HG02885 (cell line): Measurements from ENCODE around the gene SH3RF3.

ENCODE experiments used
- ATAC-seq: cut with Tn5 transposase; IDR thresholded peaks from one replicate; pipeline ENCODE4 v1.9.1; 2021; ENCODE audit warnings: mild to moderate bottlenecking; ENCODE audit not compliant: unreplicated experiment, poor library complexity

Gene SH3RF3

DNA sequence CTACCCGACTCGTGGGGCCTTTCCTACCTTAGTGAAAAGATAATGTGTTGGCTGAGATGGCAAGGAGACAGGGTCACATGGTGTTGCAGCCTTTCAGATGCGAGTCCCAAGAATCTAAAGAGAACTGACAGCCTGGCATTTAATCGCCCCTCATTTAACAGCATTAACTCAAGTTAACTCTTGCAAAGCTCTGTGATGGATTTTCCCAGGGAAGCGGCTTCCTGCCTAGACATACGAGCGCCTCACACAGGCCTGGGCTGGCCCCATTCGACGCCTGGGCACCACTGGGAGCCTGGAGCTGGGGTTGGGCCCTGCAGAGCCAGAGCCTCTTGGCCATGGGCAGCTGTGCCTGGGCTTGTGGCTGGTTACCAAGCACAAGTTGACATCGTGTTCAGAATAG lies 344.0 kb downstream of the SH3RF3 start:
- ATAC-seq, result no peak

GRCh38 chr2:109473616-109474318 lies 344.8 kb downstream of the SH3RF3 start:
- no peak for ATAC-seq

- no peak for ATAC-seq
Observed at GRCh38 chr2:109474319-109474825, 345.4 kb downstream of the SH3RF3 start.

- ATAC-seq, result no peak
Observed at GRCh38 chr2:109475531-109476210, 346.7 kb downstream of the SH3RF3 start.

GRCh38 chr2:109476641-109477441 lies 347.8 kb downstream of the SH3RF3 start:
- no peak for ATAC-seq

- no peak for ATAC-seq
Observed at GRCh38 chr2:109478906-109479493, 350.0 kb downstream of the SH3RF3 start.

GRCh38 chr2:109479804-109480203 lies 350.8 kb downstream of the SH3RF3 start:
- no peak for ATAC-seq

- no peak for ATAC-seq
Observed at GRCh38 chr2:109480486-109481195, 351.6 kb downstream of the SH3RF3 start.

GRCh38 chr2:109481196-109481555 lies 352.2 kb downstream of the SH3RF3 start:
- no peak for ATAC-seq

DNA sequence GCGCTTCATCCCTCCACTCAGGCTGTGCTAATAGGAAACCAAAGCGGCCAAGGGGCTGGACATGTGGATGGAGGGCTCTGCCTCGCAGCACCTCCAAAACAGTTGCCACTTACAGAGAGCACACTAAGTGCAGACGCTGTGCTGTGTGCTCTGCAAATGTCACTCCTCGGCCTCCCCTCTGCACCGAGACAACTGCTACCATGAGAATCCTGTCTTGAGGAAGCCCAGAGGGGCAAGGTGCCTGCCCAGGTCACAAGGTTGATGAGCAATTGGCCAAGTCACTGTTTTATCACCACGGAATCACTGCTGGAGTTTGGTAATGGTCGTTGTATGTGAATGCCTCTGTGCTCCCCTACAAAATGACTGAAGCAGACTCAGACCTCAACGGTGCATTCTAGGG lies 352.6 kb downstream of the SH3RF3 start:
- no peak for ATAC-seq

DNA sequence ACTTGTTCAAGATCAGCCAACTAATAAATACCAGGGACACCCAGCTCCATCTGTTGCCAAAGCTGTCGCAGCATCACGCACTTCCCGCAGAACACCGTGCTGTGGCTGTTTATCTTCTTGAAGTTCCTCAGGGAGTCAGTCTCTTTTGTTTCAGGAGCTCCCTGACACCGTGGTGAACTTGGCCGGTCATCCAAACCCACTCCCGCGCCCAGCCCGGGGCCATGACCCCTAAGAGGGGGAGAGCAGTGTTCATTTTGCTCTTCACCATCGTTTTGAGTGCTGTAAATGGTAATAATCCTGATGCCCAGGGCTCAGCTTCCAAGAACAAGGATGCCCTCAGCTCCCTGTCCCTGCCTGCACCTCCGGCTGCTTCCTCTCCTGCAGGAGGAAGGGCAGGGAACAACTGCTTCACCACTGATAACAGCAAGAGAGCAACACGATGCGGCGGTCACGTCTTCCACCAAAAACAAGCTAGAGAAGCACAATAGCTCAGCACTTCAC lies 353.4 kb downstream of the SH3RF3 start:
- ATAC-seq, result no peak

DNA sequence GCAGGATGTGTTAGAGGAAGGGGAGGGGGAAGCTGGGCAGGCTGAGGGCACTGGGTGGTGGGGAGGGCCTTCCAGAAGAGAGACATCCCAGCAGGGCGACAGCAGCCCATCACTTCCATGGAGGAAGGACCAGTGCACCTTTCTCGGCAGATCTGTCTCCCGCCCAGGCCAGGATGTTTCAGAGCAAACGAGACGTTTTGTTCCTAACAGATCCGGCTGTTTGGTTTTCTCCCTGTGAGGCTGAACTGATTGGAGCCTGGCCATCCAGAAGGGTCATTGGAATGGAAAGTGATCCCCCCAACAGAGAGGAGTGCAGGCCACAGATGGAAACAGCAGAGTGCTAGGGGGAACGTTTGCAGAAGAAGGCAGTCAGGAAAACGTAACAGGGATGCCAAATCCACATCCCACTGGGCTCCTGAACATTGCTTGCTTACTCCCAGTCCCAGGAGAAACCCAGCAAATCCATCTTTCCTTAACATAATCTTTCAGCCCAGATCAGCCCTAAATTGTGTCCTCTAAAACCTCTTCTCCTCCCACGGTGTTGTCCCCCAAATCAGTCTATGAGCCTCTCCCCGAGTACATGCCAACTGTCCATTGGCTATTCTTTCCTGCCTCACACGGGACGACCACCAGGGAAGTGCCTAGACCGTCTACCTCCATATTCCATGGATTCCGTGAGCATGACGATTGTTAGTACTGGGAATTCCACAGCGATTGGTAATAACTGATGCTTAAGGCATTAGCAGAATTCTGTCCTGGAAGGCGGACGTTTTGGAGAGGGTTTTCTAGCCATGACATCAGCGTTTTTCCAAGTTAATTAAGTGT lies 357.9 kb downstream of the SH3RF3 start:
- ATAC-seq, result no peak

DNA sequence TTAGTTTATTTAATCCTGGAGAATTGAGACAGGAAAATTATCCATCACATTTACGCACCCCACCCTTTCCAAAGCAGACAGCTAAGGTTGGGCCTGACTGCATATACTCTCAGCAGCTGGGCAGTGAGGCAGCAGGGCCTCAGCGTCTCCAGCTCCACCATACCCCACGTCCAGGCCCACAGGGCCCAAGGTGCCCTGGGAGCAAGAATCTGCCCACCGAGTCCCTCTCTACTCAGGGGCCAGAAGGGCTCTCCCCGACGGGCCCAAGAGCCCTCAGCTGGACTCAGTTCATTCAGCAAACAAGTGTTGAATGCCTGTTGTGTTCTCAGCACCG lies 358.5 kb downstream of the SH3RF3 start:
- ATAC-seq, result no peak

DNA sequence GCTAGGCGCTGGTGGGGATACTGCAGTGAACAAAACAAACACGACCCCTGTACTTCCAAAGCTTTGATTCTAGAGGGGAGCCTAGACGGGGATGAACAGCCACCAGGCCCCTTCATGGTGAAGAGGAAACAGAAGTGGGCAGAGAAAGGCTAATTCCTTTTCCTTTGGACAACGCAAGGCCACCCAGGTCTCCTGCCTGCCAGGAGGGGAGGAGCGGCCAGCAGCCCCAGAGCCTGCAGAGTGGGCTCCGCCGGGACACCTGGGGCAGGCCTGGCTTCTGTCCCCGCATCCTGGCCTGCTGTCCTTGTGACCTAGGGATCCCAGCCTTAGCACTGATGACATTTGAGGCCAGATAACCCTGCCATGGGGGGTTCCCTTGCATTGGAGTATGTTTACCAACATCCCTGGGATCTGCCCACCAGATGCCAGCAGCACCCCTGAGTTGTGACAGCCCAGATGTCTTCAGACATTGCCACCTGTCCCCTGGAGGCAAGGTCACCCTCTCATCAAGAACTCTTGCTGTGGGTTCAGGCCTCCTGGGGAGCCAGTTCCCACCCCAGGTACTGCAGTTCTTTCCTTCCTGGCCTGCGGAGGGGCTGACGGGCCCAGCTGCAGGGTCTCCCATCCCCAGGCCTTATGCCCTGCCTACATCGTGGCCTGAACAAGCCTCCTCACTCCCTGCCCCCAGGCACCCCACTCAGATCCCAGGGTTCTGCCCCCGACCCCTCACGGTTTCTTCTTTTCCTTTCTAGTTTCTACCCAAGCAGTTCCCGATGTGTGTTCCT lies 359.1 kb downstream of the SH3RF3 start:
- no peak for ATAC-seq

DNA sequence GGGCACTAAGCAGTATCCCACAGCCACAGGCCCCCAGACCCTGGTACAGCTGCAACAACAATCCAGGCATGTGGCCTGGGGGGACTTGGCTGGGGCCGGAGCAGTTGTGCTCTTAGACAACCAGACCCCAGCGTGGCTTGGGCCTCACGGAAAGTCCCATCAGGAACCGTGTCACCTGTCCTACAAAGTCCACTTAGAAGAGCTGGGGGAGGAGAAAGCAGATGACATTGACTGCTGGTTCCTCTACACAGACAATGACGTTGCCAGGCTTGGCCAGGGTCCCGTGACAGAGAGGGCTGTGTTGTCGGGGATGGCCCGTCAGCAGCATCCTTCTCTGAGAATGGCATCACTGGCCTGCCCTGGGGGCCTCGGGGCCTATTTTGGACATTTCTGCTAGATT lies 360.3 kb downstream of the SH3RF3 start:
- ATAC-seq, result no peak

DNA sequence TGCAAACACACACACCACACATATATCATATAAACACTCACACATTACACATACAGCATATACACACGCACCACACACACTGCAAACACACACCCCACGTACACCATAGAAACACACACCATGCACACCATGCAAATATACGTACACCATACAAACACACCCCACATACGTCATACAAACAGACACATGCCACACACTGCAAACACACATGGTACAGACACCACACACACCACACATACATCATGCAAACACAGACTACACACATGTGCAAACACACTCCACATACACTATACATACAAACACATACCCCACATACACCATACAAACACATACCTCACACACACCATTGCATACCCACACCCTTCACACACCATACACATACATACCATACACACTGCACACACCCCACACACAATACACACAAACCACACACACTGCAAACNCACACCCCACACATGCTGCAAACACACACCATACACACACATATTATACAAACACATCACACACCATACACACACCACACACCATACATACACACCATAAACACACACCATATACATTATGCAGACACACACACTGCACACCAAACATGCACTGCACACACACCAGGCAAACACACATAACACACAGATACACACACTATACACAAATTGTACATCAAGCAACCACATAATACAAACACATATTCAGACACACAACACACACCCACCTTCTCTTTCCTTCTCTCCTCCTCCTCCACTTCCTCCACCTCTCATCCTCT lies 364.4 kb downstream of the SH3RF3 start:
- ATAC-seq, result no peak

GRCh38 chr2:109494351-109494750 lies 365.3 kb downstream of the SH3RF3 start:
- no peak for ATAC-seq

DNA sequence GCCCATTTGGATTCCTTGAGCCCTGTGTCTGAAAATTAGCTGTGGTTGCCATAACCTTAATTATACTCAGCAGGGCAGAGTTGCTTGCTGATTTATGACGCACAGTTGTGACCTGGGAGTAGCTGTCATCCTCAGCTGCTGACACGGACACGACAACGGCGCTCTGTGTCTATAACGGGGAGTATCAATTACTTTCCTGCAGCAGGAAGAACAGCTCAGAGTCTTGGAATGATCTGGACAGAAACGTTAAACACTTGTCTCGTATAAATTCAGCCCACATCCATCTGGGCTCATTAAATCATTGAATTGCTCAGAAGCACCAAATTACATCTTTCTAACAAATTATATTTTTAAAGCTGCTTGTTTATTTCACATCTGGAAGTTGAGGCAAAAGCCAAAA lies 368.5 kb downstream of the SH3RF3 start:
- ATAC-seq, result no peak
